ENCODE results near the gene CTNNA3.

Gene CTNNA3

GRCh38 chr10:67036808-67037207 lies 659.2 kb downstream of the CTNNA3 start:
- peak in 2 of 3 donors; percentile 1 to 12 for DNase-seq
- Histone ChIP-seq H3K27me3 (replicated peaks in 2 of 5; ENCODE audit: control insufficient read depth in 4 of 5, insufficient read depth in 5 of 5, low read length in 4 of 5) (no peaks in the 10 kb centered on the region), H3K9me3 (ENCODE audit: control extremely low read depth in 1 of 5, control insufficient read depth in 4 of 5, insufficient read depth in 2 of 5, low read depth in 1 of 5, low read length in 4 of 5) (no peaks in the 10 kb centered on the region), H3K4me3 (ENCODE audit: control insufficient read depth in 1 of 7, extremely low read depth in 1 of 7, insufficient read depth in 4 of 7, low read depth in 2 of 7, low read length in 6 of 7) (no peak overlapping the region), H3K4me1 (ENCODE audit: control extremely low read depth in 1 of 4, control insufficient read depth in 4 of 4, insufficient read depth in 4 of 4, low read length in 3 of 4) (no peaks in the 10 kb centered on the region), H3K27ac (ENCODE audit: insufficient read depth in 1 of 2, low read depth in 1 of 2, low read length in 2 of 2, poor library complexity in 1 of 2, severe bottlenecking in 2 of 2) (no peak overlapping the region), H3K36me3 (ENCODE audit: control insufficient read depth in 4 of 4, insufficient read depth in 4 of 4, low read length in 3 of 4) (no peaks in the 10 kb centered on the region)
- CTCF ChIA-PET, result no interaction called here
- POLR2A ChIA-PET, result no interaction called here
- WGBS (ENCODE audit: insufficient coverage), result no CpG with 5 or more reads among the region's 2 CpGs

- Histone ChIP-seq H3K27ac (ENCODE audit: insufficient read depth in 1 of 2, low read depth in 1 of 2, low read length in 2 of 2, poor library complexity in 1 of 2, severe bottlenecking in 2 of 2) (no peak overlapping the region), H3K27me3 (replicated peaks in 2 of 5; ENCODE audit: control insufficient read depth in 4 of 5, insufficient read depth in 5 of 5, low read length in 4 of 5) (no peaks in the 10 kb centered on the region), H3K4me3 (ENCODE audit: control insufficient read depth in 1 of 7, extremely low read depth in 1 of 7, insufficient read depth in 4 of 7, low read depth in 2 of 7, low read length in 6 of 7) (no peak overlapping the region), H3K36me3 (ENCODE audit: control insufficient read depth in 4 of 4, insufficient read depth in 4 of 4, low read length in 3 of 4) (no peaks in the 10 kb centered on the region), H3K9me3 (ENCODE audit: control extremely low read depth in 1 of 5, control insufficient read depth in 4 of 5, insufficient read depth in 2 of 5, low read depth in 1 of 5, low read length in 4 of 5) (no peaks in the 10 kb centered on the region), H3K4me1 (ENCODE audit: control extremely low read depth in 1 of 4, control insufficient read depth in 4 of 4, insufficient read depth in 4 of 4, low read length in 3 of 4) (no peaks in the 10 kb centered on the region)
- POLR2A ChIA-PET, result no interaction called here
- no peak for DNase-seq
- WGBS (ENCODE audit: insufficient coverage), result 98% methylated on average over 9 of the region's 9 CpGs
- CTCF ChIA-PET, result no interaction called here
Observed at GRCh38 chr10:67033878-67034277, 662.1 kb downstream of the CTNNA3 start.

GRCh38 chr10:67022099-67022498 lies 673.9 kb downstream of the CTNNA3 start:
- H3K9me3 ChIP-seq (ENCODE audit: control extremely low read depth in 1 of 5, control insufficient read depth in 4 of 5, insufficient read depth in 2 of 5, low read depth in 1 of 5, low read length in 4 of 5), result no peaks in the 10 kb centered on the region
- H3K4me1 ChIP-seq (ENCODE audit: control extremely low read depth in 1 of 4, control insufficient read depth in 4 of 4, insufficient read depth in 4 of 4, low read length in 3 of 4), result no peaks in the 10 kb centered on the region
- POLR2A ChIA-PET, result no interaction called here
- H3K36me3 ChIP-seq (ENCODE audit: control insufficient read depth in 4 of 4, insufficient read depth in 4 of 4, low read length in 3 of 4), result no peaks in the 10 kb centered on the region
- CTCF ChIA-PET, result no interaction called here
- DNase-seq, result no peak
- H3K27me3 ChIP-seq (replicated peaks in 2 of 5; ENCODE audit: control insufficient read depth in 4 of 5, insufficient read depth in 5 of 5, low read length in 4 of 5), result no peaks in the 10 kb centered on the region
- no peak overlapping the region for H3K4me3 ChIP-seq (ENCODE audit: control insufficient read depth in 1 of 7, extremely low read depth in 1 of 7, insufficient read depth in 4 of 7, low read depth in 2 of 7, low read length in 6 of 7)
- no peak overlapping the region for H3K27ac ChIP-seq (ENCODE audit: insufficient read depth in 1 of 2, low read depth in 1 of 2, low read length in 2 of 2, poor library complexity in 1 of 2, severe bottlenecking in 2 of 2)

- H3K9me3 ChIP-seq (ENCODE audit: control extremely low read depth in 1 of 5, control insufficient read depth in 4 of 5, insufficient read depth in 2 of 5, low read depth in 1 of 5, low read length in 4 of 5), result no peaks in the 10 kb centered on the region
- H3K4me3 ChIP-seq (ENCODE audit: control insufficient read depth in 1 of 7, extremely low read depth in 1 of 7, insufficient read depth in 4 of 7, low read depth in 2 of 7, low read length in 6 of 7), result no peak overlapping the region
- CTCF ChIA-PET, result no interaction called here
- no peaks in the 10 kb centered on the region for H3K27me3 ChIP-seq (replicated peaks in 2 of 5; ENCODE audit: control insufficient read depth in 4 of 5, insufficient read depth in 5 of 5, low read length in 4 of 5)
- H3K4me1 ChIP-seq (ENCODE audit: control extremely low read depth in 1 of 4, control insufficient read depth in 4 of 4, insufficient read depth in 4 of 4, low read length in 3 of 4), result no peaks in the 10 kb centered on the region
- POLR2A ChIA-PET, result no interaction called here
- no CpG with 5 or more reads among the region's 2 CpGs for WGBS (ENCODE audit: insufficient coverage)
- H3K27ac ChIP-seq (ENCODE audit: insufficient read depth in 1 of 2, low read depth in 1 of 2, low read length in 2 of 2, poor library complexity in 1 of 2, severe bottlenecking in 2 of 2), result no peak overlapping the region
- no peak for DNase-seq
- H3K36me3 ChIP-seq (ENCODE audit: control insufficient read depth in 4 of 4, insufficient read depth in 4 of 4, low read length in 3 of 4), result no peaks in the 10 kb centered on the region
Observed at GRCh38 chr10:67017218-67017617, 678.8 kb downstream of the CTNNA3 start.

- WGBS (ENCODE audit: insufficient coverage), result no CpG with 5 or more reads among the region's 1 CpG
- Histone ChIP-seq H3K9me3 (ENCODE audit: control extremely low read depth in 1 of 5, control insufficient read depth in 4 of 5, insufficient read depth in 2 of 5, low read depth in 1 of 5, low read length in 4 of 5) (no peaks in the 10 kb centered on the region), H3K27me3 (replicated peaks in 2 of 5; ENCODE audit: control insufficient read depth in 4 of 5, insufficient read depth in 5 of 5, low read length in 4 of 5) (no peaks in the 10 kb centered on the region), H3K4me3 (ENCODE audit: control insufficient read depth in 1 of 7, extremely low read depth in 1 of 7, insufficient read depth in 4 of 7, low read depth in 2 of 7, low read length in 6 of 7) (no peak overlapping the region), H3K27ac (ENCODE audit: insufficient read depth in 1 of 2, low read depth in 1 of 2, low read length in 2 of 2, poor library complexity in 1 of 2, severe bottlenecking in 2 of 2) (no peak overlapping the region), H3K4me1 (ENCODE audit: control extremely low read depth in 1 of 4, control insufficient read depth in 4 of 4, insufficient read depth in 4 of 4, low read length in 3 of 4) (no peaks in the 10 kb centered on the region), H3K36me3 (ENCODE audit: control insufficient read depth in 4 of 4, insufficient read depth in 4 of 4, low read length in 3 of 4) (no peaks in the 10 kb centered on the region)
- POLR2A ChIA-PET, result no interaction called here
- CTCF ChIA-PET, result no interaction called here
- DNase-seq, result no peak
Observed at GRCh38 chr10:67015225-67015624, 680.8 kb downstream of the CTNNA3 start.

- no peak for DNase-seq
- CTCF ChIA-PET, result no interaction called here
Observed at GRCh38 chr10:67011981-67012380, 684.0 kb downstream of the CTNNA3 start.

GRCh38 chr10:67011480-67011879 lies 684.5 kb downstream of the CTNNA3 start:
- Histone ChIP-seq H3K36me3 (ENCODE audit: control insufficient read depth in 4 of 4, insufficient read depth in 4 of 4, low read length in 3 of 4) (no peaks in the 10 kb centered on the region), H3K4me3 (ENCODE audit: control insufficient read depth in 1 of 7, extremely low read depth in 1 of 7, insufficient read depth in 4 of 7, low read depth in 2 of 7, low read length in 6 of 7) (no peak overlapping the region), H3K4me1 (ENCODE audit: control extremely low read depth in 1 of 4, control insufficient read depth in 4 of 4, insufficient read depth in 4 of 4, low read length in 3 of 4) (no peaks in the 10 kb centered on the region), H3K9me3 (ENCODE audit: control extremely low read depth in 1 of 5, control insufficient read depth in 4 of 5, insufficient read depth in 2 of 5, low read depth in 1 of 5, low read length in 4 of 5) (no peaks in the 10 kb centered on the region), H3K27ac (ENCODE audit: insufficient read depth in 1 of 2, low read depth in 1 of 2, low read length in 2 of 2, poor library complexity in 1 of 2, severe bottlenecking in 2 of 2) (no peak overlapping the region), H3K27me3 (replicated peaks in 2 of 5; ENCODE audit: control insufficient read depth in 4 of 5, insufficient read depth in 5 of 5, low read length in 4 of 5) (no peaks in the 10 kb centered on the region)
- ChIA-PET CTCF (no interaction called here), POLR2A (no interaction called here)
- no CpG with 5 or more reads among the region's 1 CpG for WGBS (ENCODE audit: insufficient coverage)
- no peak for DNase-seq

More at GRCh38 chr10:67011981-67012380, 684.0 kb downstream of the CTNNA3 start:
- Histone ChIP-seq H3K4me3 (ENCODE audit: control insufficient read depth in 1 of 7, extremely low read depth in 1 of 7, insufficient read depth in 4 of 7, low read depth in 2 of 7, low read length in 6 of 7) (no peak overlapping the region), H3K9me3 (ENCODE audit: control extremely low read depth in 1 of 5, control insufficient read depth in 4 of 5, insufficient read depth in 2 of 5, low read depth in 1 of 5, low read length in 4 of 5) (no peaks in the 10 kb centered on the region), H3K27ac (ENCODE audit: insufficient read depth in 1 of 2, low read depth in 1 of 2, low read length in 2 of 2, poor library complexity in 1 of 2, severe bottlenecking in 2 of 2) (no peak overlapping the region), H3K27me3 (replicated peaks in 2 of 5; ENCODE audit: control insufficient read depth in 4 of 5, insufficient read depth in 5 of 5, low read length in 4 of 5) (no peaks in the 10 kb centered on the region), H3K36me3 (ENCODE audit: control insufficient read depth in 4 of 4, insufficient read depth in 4 of 4, low read length in 3 of 4) (no peaks in the 10 kb centered on the region), H3K4me1 (ENCODE audit: control extremely low read depth in 1 of 4, control insufficient read depth in 4 of 4, insufficient read depth in 4 of 4, low read length in 3 of 4) (no peaks in the 10 kb centered on the region)
- 100% methylated on average over 1 of the region's 3 CpGs for WGBS (ENCODE audit: insufficient coverage)
- POLR2A ChIA-PET, result no interaction called here

- no peaks in the 10 kb centered on the region for H3K36me3 ChIP-seq (ENCODE audit: control insufficient read depth in 4 of 4, insufficient read depth in 4 of 4, low read length in 3 of 4)
- DNase-seq, result no peak
- no peaks in the 10 kb centered on the region for H3K9me3 ChIP-seq (ENCODE audit: control extremely low read depth in 1 of 5, control insufficient read depth in 4 of 5, insufficient read depth in 2 of 5, low read depth in 1 of 5, low read length in 4 of 5)
- CTCF ChIA-PET, result no interaction called here
- no peak overlapping the region for H3K4me3 ChIP-seq (ENCODE audit: control insufficient read depth in 1 of 7, extremely low read depth in 1 of 7, insufficient read depth in 4 of 7, low read depth in 2 of 7, low read length in 6 of 7)
- POLR2A ChIA-PET, result no interaction called here
- WGBS (ENCODE audit: insufficient coverage), result no CpG with 5 or more reads among the region's 1 CpG
- H3K4me1 ChIP-seq (ENCODE audit: control extremely low read depth in 1 of 4, control insufficient read depth in 4 of 4, insufficient read depth in 4 of 4, low read length in 3 of 4), result no peaks in the 10 kb centered on the region
- H3K27ac ChIP-seq (ENCODE audit: insufficient read depth in 1 of 2, low read depth in 1 of 2, low read length in 2 of 2, poor library complexity in 1 of 2, severe bottlenecking in 2 of 2), result no peak overlapping the region
- no peaks in the 10 kb centered on the region for H3K27me3 ChIP-seq (replicated peaks in 2 of 5; ENCODE audit: control insufficient read depth in 4 of 5, insufficient read depth in 5 of 5, low read length in 4 of 5)
Observed at GRCh38 chr10:67005981-67006380, 690.0 kb downstream of the CTNNA3 start.
